GM13977 (cell line): Measurements from ENCODE around the gene FREY1.
A peak's percentile ranks its signal among the peaks of the same experiment; 100 is the strongest.

Source experiments
- DNase-seq: peaks from one replicate; pipeline ENCODE4 v3.0.0; 2012; ENCODE audit warnings: low spot score
- in situ Hi-C: fragments of 300-500 bp; cut with MboI; formaldehyde crosslinking; loops from one replicate; pipeline ENCODE4 v1.12.0; 2022; ENCODE audit warnings: low sequenced_read_pairs, low pct_unique_long_range_greater_than_20kb, mixed read lengths, inconsistent platforms; ENCODE audit not compliant: unreplicated experiment
- TF ChIP-seq, protein P1 (sequence below): IDR thresholded peaks from 2 replicates; pipeline ENCODE4 v1.5.1; 2012; ENCODE audit warnings: mild to moderate bottlenecking, control low read depth; ENCODE audit not compliant: insufficient read depth; ENCODE audit errors: extremely low read depth, missing control alignments

The FREY1 gene

DNA sequence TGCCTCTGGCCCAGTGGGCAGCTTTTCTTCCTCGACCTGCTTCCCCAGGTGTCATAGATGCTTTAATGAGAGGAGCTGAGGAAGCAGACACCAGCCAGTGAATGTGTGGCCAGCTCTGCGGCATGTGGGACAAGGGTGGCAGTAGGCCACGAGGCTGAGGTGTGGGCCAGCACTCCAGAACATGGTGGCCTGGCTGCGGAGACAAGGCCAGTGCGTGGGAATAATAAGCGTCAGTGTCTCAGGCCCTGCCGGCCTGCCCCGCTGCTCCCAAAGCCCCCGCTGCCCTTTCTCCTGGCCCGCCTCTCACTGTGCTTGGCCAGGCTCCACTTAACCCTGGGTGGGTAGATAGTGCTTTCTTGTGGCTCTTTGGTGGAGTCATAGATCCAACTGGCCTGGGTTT lies 19.5 kb downstream of the FREY1 start:
- DNase-seq = no peak
- TF ChIP-seq, protein P1, sequence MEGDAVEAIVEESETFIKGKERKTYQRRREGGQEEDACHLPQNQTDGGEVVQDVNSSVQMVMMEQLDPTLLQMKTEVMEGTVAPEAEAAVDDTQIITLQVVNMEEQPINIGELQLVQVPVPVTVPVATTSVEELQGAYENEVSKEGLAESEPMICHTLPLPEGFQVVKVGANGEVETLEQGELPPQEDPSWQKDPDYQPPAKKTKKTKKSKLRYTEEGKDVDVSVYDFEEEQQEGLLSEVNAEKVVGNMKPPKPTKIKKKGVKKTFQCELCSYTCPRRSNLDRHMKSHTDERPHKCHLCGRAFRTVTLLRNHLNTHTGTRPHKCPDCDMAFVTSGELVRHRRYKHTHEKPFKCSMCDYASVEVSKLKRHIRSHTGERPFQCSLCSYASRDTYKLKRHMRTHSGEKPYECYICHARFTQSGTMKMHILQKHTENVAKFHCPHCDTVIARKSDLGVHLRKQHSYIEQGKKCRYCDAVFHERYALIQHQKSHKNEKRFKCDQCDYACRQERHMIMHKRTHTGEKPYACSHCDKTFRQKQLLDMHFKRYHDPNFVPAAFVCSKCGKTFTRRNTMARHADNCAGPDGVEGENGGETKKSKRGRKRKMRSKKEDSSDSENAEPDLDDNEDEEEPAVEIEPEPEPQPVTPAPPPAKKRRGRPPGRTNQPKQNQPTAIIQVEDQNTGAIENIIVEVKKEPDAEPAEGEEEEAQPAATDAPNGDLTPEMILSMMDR = no peak
- in situ Hi-C loops = no loop called here

DNA sequence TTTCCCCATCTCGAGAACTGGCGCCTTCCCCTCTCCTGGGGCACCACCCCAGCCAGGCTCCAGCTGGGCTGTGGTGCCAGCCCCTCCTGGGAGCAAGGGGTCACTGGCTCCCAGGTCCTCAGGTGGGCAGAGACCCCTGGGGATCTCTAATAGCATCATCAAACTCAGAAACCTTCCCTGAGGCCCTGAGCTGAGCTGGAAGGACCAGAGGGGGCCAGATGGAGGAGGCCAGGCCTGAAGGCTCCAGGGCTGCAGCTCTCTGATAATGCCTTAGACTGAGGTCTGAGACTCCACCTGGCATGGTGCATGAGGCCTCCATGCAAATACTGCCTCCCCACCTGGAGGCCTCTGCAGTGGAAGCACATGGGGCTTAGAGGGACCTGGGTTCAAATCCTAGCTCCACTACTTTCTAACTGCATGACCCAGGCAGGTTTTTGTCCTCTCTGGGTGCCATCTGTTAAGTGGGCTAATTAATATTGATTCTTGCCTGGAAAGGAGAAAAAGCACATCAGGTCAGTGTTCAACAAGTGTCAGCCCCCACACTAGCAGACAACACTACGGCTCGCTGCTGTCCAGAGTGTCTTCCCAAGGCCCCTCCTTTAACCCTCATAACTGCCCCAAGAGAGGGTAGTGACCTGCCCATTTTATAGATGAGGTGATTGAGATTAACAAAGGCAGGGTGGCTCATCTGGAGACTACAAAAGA lies 20.1 kb downstream of the FREY1 start:
- no peak for DNase-seq
- TF ChIP-seq, protein P1 = no peak
- in situ Hi-C loops = no loop called here

DNA sequence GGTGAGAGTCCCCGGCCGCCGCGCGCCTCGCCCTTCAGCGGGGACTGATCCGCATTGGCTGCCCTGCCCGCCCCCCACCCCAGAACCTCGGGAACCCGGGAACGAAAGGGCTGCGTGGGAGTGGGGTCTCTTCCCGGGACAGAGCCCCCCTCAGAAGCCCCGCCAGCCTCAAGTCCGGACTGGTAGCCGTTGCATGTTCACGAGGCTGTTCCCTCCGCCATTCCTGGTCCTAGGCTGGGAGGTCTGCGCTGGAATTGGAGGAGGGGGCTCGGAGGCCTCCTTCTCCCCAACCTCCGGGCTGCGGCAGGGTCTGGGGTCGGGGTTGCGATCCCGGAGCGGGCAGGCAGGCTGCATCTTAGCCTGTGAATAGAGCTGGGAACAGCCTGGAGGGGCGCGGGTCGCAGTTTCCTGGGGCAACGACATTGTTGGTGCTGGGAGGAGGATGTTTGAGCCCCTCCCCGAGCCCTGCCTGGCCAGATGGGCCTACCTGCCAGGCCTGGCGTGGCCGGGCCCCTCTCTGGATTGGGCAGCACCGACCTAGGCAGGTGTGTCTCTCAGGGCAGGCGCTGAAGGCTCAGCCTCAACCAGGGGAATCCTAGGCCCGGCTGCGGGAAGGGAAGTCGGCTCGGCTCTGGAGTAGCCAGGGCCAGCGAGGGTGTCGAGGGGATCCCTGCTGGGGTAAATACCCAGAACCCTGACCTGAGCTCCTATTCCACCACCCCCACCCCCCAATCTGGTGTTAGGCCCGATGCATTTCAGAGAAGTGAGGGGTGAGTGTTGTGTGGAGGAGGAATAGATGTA lies 20.9 kb downstream of the FREY1 start:
- DNase-seq = no peak
- TF ChIP-seq, protein P1 = no peak
- in situ Hi-C loops = no loop called here

DNA sequence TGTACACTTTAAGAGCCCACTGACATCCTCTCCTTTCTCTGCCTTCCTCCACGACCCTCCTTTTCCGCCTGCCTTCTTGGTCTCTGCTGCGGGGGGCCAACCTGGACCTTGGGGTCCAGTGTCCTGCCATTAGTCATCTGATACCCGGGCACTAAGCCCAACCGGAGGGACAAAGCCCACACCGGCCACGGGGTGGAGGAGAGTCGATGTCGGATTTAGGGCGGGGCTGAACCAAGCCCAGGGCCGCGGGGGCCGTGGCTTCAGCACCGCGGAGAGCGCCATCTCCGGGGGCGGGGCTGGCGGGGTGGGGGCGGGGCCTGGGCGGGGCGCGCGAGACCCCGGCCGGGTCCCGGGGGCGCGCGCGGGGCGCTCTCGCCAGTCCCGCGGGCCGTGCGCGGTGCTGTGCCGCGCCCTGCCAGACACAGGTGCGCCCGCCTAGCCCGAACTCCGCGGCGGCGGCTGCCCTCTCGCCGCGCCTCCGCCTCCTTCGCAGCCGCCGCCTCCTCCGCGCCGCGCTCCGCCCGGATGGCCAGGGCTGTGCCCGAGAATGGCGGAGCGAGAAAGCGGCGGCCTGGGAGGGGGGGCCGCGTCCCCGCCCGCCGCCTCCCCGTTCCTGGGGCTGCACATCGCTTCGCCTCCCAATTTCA lies 21.7 kb downstream of the FREY1 start, which contains the start of gene MAPK8IP1:
Gene MAPK8IP1, plus strand, starts transcription at position 378 of the 647 bp plus-strand sequence. Its CDS starts 170 bp downstream, at position 548.
- DNase-seq = peak; percentile 86

DNA sequence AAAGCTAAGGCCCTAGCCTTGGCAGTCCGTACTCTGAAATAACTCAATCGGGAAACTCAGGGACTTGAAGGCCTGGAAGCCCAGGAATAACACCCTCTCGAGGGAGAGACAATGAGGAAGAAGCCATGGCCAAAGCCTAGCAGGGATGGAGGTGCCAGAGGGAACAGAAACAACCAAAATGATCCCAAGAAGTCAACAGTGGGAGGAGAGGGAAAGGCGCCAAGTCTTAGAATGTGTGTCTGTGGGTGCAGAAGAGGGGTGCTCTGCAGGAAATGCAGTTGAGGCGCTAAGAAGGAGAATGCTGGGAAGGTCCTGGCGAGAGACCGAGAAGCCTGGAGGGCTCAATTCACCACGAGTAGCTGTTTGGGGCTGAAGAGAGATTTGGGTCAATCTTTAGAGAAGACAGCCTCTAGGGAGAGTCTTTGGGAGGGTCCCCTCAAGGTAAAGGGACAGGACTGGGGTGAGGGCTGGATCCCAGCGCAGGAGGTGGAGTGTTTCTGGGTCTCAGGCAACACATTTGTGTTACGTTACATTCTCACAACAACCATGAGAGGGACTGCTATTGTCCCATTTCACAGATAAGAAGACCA lies 22.4 kb downstream of the FREY1 start:
- in situ Hi-C loops = no loop called here
- TF ChIP-seq, protein P1 = no peak
- DNase-seq = peak; percentile 23

More for the DNA sequence above, 21.7 kb downstream of the FREY1 start, which contains the start of gene MAPK8IP1:
- in situ Hi-C loops = no loop called here
- TF ChIP-seq, protein P1 = no peak

DNA sequence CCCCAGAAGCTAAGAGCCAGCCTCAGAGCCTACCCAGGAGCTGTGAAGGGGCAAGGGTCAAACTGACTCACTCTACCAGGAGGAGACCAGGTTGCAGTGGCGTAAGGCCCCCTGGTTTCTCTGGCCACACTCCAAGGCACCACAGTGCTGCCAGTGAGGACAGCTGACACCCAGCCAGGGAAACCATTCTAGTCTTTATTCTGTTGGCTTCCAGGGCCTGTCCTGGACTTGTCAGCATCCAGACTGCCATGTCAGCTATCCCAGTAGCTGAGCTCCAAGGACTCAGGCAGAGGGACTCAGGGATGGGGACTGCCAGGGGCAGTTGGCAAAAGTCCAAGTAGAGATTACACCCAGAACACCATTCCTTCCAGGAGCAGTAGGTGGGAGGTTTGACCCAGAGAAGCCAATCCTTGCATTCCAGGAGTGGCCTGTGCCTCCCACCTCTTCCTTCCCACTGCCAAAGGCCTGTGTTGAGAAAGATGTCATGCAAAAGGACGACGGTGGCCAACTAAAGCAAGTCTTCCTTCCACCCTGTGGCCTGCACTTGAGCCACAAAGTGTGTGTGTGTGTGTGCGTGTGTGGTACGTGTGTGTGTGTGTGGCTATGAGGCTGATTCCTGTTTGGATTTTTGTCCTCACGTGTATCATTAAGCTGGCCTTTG lies 25.2 kb downstream of the FREY1 start:
- DNase-seq = no peak
- TF ChIP-seq, protein P1 = no peak
- in situ Hi-C loops = no loop called here
